Stimulated activated CD4-positive, alpha-beta T cell treated with anti-CD3 and anti-CD28 coated beads, TNF-alpha, amount 100 ng/mL, for 1 hour (primary cell): Measurements from ENCODE around the gene TLR9.

Source experiments
- DNase-seq, 3 donors: peaks; one replicate each; pipeline ENCODE4 v3.0.0-alpha.2; 2020; ENCODE audit warnings: low read depth in 3 of 3, low spot score in 1 of 3

The TLR9 gene

GRCh38 chr3:52232279-52233107, 7.0 kb upstream of the TLR9 start:
- no peak for DNase-seq

GRCh38 chr3:52231502-52232278, 6.2 kb upstream of the TLR9 start:
- DNase-seq, result peak; percentile 74 to 94 (median 80)

GRCh38 chr3:52230889-52231499, 5.5 kb upstream of the TLR9 start:
- no peak for DNase-seq

- DNase-seq, result no peak
Measured at GRCh38 chr3:52230461-52230860, 5.0 kb upstream of the TLR9 start.

GRCh38 chr3:52229656-52230055, 4.2 kb upstream of the TLR9 start:
- no peak for DNase-seq

- DNase-seq, result no peak
Measured at GRCh38 chr3:52228751-52229291, 3.4 kb upstream of the TLR9 start.

- DNase-seq, result no peak
Measured at GRCh38 chr3:52228266-52228665, 2.8 kb upstream of the TLR9 start.

GRCh38 chr3:52227766-52228165, 2.3 kb upstream of the TLR9 start:
- DNase-seq, result no peak

- DNase-seq, result no peak
Measured at GRCh38 chr3:52227117-52227516, 1.7 kb upstream of the TLR9 start.

GRCh38 chr3:52226229-52226817, 878 bp upstream of the TLR9 start:
- DNase-seq, result no peak

GRCh38 chr3:52223449-52224408, 1.7 kb downstream of the TLR9 start:
- no peak for DNase-seq

- no peak for DNase-seq
Measured at GRCh38 chr3:52222319-52223221, 2.9 kb downstream of the TLR9 start.

GRCh38 chr3:52221563-52222318, 3.7 kb downstream of the TLR9 start:
- DNase-seq, result no peak

- DNase-seq, result no peak
Measured at GRCh38 chr3:52221141-52221562, 4.3 kb downstream of the TLR9 start.

- DNase-seq, result peak; percentile 71 to 89 (median 80)
Measured at GRCh38 chr3:52220380-52221026, 4.9 kb downstream of the TLR9 start.

GRCh38 chr3:52218937-52219650, 6.4 kb downstream of the TLR9 start:
- DNase-seq, result no peak

GRCh38 chr3:52218454-52218853, 7.0 kb downstream of the TLR9 start:
- DNase-seq, result no peak
